HG03378 (cell line): Measurements from ENCODE around the gene CALM1.

Source experiments
- ATAC-seq: cut with Tn5 transposase; IDR thresholded peaks from one replicate; pipeline ENCODE4 v1.9.1; 2021; ENCODE audit warnings: mild to moderate bottlenecking, moderate library complexity; ENCODE audit not compliant: unreplicated experiment

CALM1 gene

GRCh38 chr14:90440021-90440451, 43.2 kb downstream of the CALM1 start:
- ATAC-seq, result no peak

GRCh38 chr14:90440592-90440991, 43.8 kb downstream of the CALM1 start:
- ATAC-seq, result no peak

GRCh38 chr14:90442388-90442787, 45.6 kb downstream of the CALM1 start:
- no peak for ATAC-seq

- no peak for ATAC-seq
Measured at GRCh38 chr14:90443161-90444076, 46.6 kb downstream of the CALM1 start.

- ATAC-seq, result no peak
Measured at GRCh38 chr14:90444077-90444696, 47.4 kb downstream of the CALM1 start.

GRCh38 chr14:90445011-90445410, 48.2 kb downstream of the CALM1 start:
- no peak for ATAC-seq

- no peak for ATAC-seq
Measured at GRCh38 chr14:90446405-90446804, 49.6 kb downstream of the CALM1 start.

GRCh38 chr14:90447720-90448497, 51.1 kb downstream of the CALM1 start:
- no peak for ATAC-seq

GRCh38 chr14:90449411-90449810, 52.6 kb downstream of the CALM1 start:
- no peak for ATAC-seq

GRCh38 chr14:90450151-90450550, 53.3 kb downstream of the CALM1 start:
- ATAC-seq, result no peak

GRCh38 chr14:90450667-90451066, 53.8 kb downstream of the CALM1 start:
- ATAC-seq, result no peak

GRCh38 chr14:90451443-90451842, 54.6 kb downstream of the CALM1 start:
- ATAC-seq, result no peak

- ATAC-seq, result no peak
Measured at GRCh38 chr14:90451961-90452360, 55.1 kb downstream of the CALM1 start.

- ATAC-seq, result no peak
Measured at GRCh38 chr14:90452366-90452765, 55.5 kb downstream of the CALM1 start.

- no peak for ATAC-seq
Measured at GRCh38 chr14:90453401-90453951, 56.6 kb downstream of the CALM1 start.

- no peak for ATAC-seq
Measured at GRCh38 chr14:90454041-90455000, 57.5 kb downstream of the CALM1 start.

- ATAC-seq, result no peak
Measured at GRCh38 chr14:90455100-90455571, 58.3 kb downstream of the CALM1 start.

GRCh38 chr14:90456551-90456950, 59.7 kb downstream of the CALM1 start:
- no peak for ATAC-seq

- ATAC-seq, result no peak
Measured at GRCh38 chr14:90457186-90457585, 60.4 kb downstream of the CALM1 start.
